Epithelial cell of proximal tubule (primary cell): ENCODE measurements around the gene EHD2. TPM values are rescaled to one million over a fixed set of nuclear protein-coding genes. Genes with fewer than 3 reads are reported as not detected.
"Not testable (repeated sequence)": the region's sequence is repeated elsewhere in the genome, so short reads cannot be mapped to it uniquely, and the experiment has no call there.

Source experiments
- DNase-seq: peaks from one replicate; pipeline ENCODE4 v3.0.0-alpha.2; 2011; ENCODE audit warnings: low read depth
- H3K4me3 ChIP-seq: 2 replicates; pipeline ENCODE4 v1.5.1; 2011; ENCODE audit warnings: low read depth, mild to moderate bottlenecking, low read length
- total RNA-seq: library from RNA; depleted of rRNA; stranded (reverse); fragments of >200 nt; gene quantifications from 2 replicates; pipeline ENCODE4 v1.2.3, GENCODE V29; 2015
- TF ChIP-seq, protein P1 (sequence below): conservative IDR thresholded peaks from 2 replicates; pipeline ENCODE4 v1.5.1; 2012; ENCODE audit warnings: low read depth, mild to moderate bottlenecking, low read length

The EHD2 gene
- total RNA-seq, 1 donor from 2014 or later, result 58.9 TPM

DNA sequence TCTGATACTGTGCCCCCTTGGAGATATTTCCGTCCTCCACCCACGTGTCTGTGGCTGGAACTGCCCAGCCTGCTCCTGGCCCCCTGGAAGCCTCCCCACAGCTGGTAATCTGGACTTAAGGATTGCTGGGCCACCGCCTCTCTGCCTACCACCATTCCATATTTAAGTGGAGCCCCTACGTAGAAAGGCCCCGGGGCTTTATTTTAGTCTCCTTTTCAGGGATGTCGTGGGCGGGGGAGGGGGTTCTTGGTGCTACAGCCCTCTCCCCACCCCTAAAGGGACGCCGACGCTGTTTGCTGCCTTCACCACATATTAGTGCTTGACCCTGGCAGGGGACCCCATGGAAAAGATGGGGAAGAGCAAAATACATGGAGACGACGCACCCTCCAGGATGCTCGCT, 29.4 kb downstream of the EHD2 start:
- TF ChIP-seq, protein P1, sequence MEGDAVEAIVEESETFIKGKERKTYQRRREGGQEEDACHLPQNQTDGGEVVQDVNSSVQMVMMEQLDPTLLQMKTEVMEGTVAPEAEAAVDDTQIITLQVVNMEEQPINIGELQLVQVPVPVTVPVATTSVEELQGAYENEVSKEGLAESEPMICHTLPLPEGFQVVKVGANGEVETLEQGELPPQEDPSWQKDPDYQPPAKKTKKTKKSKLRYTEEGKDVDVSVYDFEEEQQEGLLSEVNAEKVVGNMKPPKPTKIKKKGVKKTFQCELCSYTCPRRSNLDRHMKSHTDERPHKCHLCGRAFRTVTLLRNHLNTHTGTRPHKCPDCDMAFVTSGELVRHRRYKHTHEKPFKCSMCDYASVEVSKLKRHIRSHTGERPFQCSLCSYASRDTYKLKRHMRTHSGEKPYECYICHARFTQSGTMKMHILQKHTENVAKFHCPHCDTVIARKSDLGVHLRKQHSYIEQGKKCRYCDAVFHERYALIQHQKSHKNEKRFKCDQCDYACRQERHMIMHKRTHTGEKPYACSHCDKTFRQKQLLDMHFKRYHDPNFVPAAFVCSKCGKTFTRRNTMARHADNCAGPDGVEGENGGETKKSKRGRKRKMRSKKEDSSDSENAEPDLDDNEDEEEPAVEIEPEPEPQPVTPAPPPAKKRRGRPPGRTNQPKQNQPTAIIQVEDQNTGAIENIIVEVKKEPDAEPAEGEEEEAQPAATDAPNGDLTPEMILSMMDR, result no peak
- H3K4me3 ChIP-seq, result no peak overlapping the region
- no peak for DNase-seq

GRCh38 chr19:47745010-47745901, 32.0 kb downstream of the EHD2 start, which contains the start of gene NOP53:
NOP53 (plus strand) TSS chr19:47745546; CDS start chr19:47745560, 14 bp downstream.
- TF ChIP-seq, protein P1, result no peak
- peak within 1 kb of the TSS; percentile 75 for H3K4me3 ChIP-seq
- DNase-seq, result peak; percentile 68

DNA sequence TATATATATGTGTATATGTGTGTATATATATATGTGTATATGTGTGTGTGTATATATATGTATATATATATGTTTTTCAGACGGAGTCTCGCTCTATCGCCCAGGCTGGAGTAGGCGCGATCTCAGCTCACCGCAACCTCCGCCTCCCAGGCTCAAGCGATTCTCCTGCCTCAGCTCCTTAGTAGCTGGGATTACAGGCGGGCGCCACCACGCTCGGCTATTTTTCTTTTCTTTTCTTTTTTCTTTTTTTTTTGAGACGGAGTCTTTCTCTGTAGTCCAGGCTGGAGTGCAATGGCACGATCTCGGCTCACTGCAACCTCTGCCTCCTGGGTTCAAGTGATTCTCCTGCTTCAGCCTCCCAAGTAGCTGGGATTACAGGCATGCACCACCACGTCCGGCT, 32.9 kb downstream of the EHD2 start:
- H3K4me3 ChIP-seq, result peak overlapping the region; percentile 75
- not testable (repeated sequence) for DNase-seq

- TF ChIP-seq, protein P1, result no peak
- DNase-seq, result no peak
- H3K4me3 ChIP-seq, result no peak overlapping the region
These were observed 36.1 kb downstream of the EHD2 start for GRCh38 chr19:47749326-47749725.

GRCh38 chr19:47750752-47751151, 37.5 kb downstream of the EHD2 start:
- no peak overlapping the region for H3K4me3 ChIP-seq
- DNase-seq, result no peak
- TF ChIP-seq, protein P1, result no peak

DNA sequence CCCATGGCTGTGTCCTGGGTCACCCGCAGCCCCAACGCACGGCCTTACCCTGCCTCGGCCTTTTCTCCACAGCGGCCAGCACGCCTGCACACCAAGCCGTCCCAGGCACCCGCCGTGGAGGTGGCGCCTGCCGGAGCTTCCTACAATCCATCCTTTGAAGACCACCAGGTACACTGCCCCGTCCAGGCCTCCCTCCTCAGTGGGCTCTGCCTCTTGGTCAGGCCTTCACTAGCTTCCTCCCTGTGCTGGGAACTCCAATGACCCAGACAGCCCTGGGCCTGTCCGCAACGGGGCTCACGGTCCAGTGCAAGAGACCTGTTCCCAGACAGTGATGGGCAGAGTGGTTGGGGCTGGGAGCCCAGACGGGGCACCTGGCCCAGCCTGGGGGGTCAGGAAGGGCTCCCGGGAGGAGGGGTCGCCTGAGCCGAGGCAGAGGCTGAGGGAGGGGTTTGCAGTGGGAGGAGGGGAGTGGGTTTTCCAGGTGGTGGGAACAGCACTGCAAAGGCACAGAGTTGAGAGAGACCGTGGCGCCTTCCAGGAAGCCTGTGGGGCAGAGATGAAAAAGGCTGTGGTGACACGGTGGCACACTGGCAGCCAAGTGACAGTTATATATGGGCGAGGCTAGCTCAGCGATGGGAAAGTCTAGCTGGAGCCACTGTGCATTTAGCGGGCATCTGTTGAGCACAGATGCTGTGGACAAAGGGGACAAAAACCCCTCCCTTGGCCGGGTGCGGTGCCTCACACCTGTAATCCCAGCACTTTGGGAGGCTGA, 39.4 kb downstream of the EHD2 start:
- TF ChIP-seq, protein P1, result no peak
- H3K4me3 ChIP-seq, result no peak overlapping the region
- no peak for DNase-seq

DNA sequence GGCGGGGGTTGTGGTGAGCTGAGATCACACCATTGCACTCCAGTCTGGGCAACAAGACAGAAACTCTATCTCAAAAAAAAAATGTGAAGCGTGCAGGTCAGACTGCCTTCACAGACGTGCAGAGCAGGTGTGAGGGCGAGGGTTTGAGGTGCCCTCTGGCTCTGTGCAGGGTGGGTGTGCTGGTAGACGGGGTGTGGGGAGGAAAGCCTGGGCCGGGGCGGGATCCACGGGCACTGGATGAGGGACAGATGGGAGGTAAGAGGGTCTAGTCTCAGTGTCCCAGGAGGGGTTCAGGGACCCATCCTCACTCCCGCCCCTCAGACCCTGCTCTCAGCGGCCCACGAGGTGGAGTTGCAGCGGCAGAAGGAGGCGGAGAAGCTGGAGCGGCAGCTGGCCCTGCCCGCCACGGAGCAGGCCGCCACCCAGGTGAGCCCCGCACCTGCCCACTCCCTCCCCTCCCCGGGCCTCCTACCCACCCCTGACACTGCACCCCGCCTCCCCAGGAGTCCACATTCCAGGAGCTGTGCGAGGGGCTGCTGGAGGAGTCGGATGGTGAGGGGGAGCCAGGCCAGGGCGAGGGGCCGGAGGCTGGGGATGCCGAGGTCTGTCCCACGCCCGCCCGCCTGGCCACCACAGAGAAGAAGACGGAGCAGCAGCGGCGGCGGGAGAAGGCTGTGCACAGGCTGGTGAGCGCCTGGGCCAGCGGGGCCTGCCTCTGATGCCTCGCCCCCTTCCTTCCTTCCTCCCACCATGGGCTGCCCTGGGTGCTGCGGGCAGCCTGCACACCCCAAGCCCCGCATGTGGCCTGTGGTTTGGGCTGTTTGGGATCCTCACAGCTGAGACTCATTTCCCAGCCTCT, 41.2 kb downstream of the EHD2 start:
- no peak overlapping the region for H3K4me3 ChIP-seq
- no peak for DNase-seq
- TF ChIP-seq, protein P1, result no peak
